Spleen (tissue), 7 donors: ENCODE results near the gene ZNF479.

ENCODE experiments used
- CTCF ChIP-seq, 11 experiments: fragments of 200-600 bp in 7 of 11; fragments of 450-650 bp in 4 of 11; sonication (generic) in 4 of 11; IDR thresholded peaks in 8 of 11; conservative IDR thresholded peaks in 3 of 11; 1 replicate in 7 of 11; 2 replicates in 4 of 11; pipeline versions ENCODE4 v1.4.0 to v1.8.0; 2016 to 2021; ENCODE audit warnings: antibody characterized with exemption in 11 of 11, inconsistent platforms in 4 of 11, mild to moderate bottlenecking in 1 of 11
- POLR2A ChIP-seq, 3 donors: fragments of 450-650 bp; IDR thresholded peaks; one replicate each; pipeline ENCODE4 v1.5.1; 2017; ENCODE audit warnings: antibody characterized with exemption in 3 of 3, mild to moderate bottlenecking in 1 of 3
- donor health status: DM: no; HTN: no; CAD: no; lungs with moderate emphysema.
- donor health status: DM: no; HTN: no; CAD: no.
- donor health status: DM: no; HTN: no; CAD: no.

GRCh38 chr7:57177856-57178767 lies 45.9 kb upstream of the ZNF479 start:
- TF ChIP-seq CTCF (IDR thresholded peaks at IDR 0.05 in 8 of 11, conservative IDR thresholded peaks at IDR 0.05 in 3 of 11) (no peak), POLR2A (IDR thresholded peaks at IDR 0.05) (no peak)
